ENCODE measurements around the gene CD47.

The CD47 gene

GRCh38 chr3:108117241-108117775, 26.5 kb upstream of the CD47 start:
- DNase-seq (ENCODE audit: low spot score) = peak; percentile 47

- DNase-seq (ENCODE audit: low spot score) = no peak
Observed at GRCh38 chr3:108114423-108115065, 23.7 kb upstream of the CD47 start.

- DNase-seq (ENCODE audit: low spot score) = no peak
Observed at GRCh38 chr3:108113975-108114374, 23.1 kb upstream of the CD47 start.

- DNase-seq (ENCODE audit: low spot score) = no peak
Observed at GRCh38 chr3:108110934-108111333, 20.1 kb upstream of the CD47 start.

GRCh38 chr3:108108416-108108815, 17.6 kb upstream of the CD47 start:
- no peak for DNase-seq (ENCODE audit: low spot score)

- no peak for DNase-seq (ENCODE audit: low spot score)
Observed at GRCh38 chr3:108106449-108106848, 15.6 kb upstream of the CD47 start.

- DNase-seq (ENCODE audit: low spot score) = no peak
Observed at GRCh38 chr3:108106031-108106430, 15.2 kb upstream of the CD47 start.

GRCh38 chr3:108103886-108104797, 13.3 kb upstream of the CD47 start:
- peak; percentile 28 for DNase-seq (ENCODE audit: low spot score)

GRCh38 chr3:108103040-108103751, 12.4 kb upstream of the CD47 start:
- no peak for DNase-seq (ENCODE audit: low spot score)

GRCh38 chr3:108102420-108103039, 11.7 kb upstream of the CD47 start:
- no peak for DNase-seq (ENCODE audit: low spot score)

- DNase-seq (ENCODE audit: low spot score) = no peak
Observed at GRCh38 chr3:108100906-108101660, 10.3 kb upstream of the CD47 start.

- DNase-seq (ENCODE audit: low spot score) = no peak
Observed at GRCh38 chr3:108099679-108100428, 9.0 kb upstream of the CD47 start.

- peak; percentile 35 for DNase-seq (ENCODE audit: low spot score)
Observed at GRCh38 chr3:108099244-108099643, 8.4 kb upstream of the CD47 start.

GRCh38 chr3:108098003-108098370, 7.2 kb upstream of the CD47 start:
- no peak for DNase-seq (ENCODE audit: low spot score)

- no peak for DNase-seq (ENCODE audit: low spot score)
Observed at GRCh38 chr3:108097322-108098002, 6.6 kb upstream of the CD47 start.

- no peak for DNase-seq (ENCODE audit: low spot score)
Observed at GRCh38 chr3:108096532-108097321, 5.9 kb upstream of the CD47 start.

- DNase-seq (ENCODE audit: low spot score) = no peak
Observed at GRCh38 chr3:108093616-108094015, 2.8 kb upstream of the CD47 start.

- DNase-seq (ENCODE audit: low spot score) = no peak
Observed at GRCh38 chr3:108093021-108093420, 2.2 kb upstream of the CD47 start.

GRCh38 chr3:108092501-108092900, 1.7 kb upstream of the CD47 start:
- DNase-seq (ENCODE audit: low spot score) = no peak
